ENCODE data around the gene PTPRA. TPM values are rescaled to one million over a fixed set of nuclear protein-coding genes. Genes with fewer than 3 reads are reported as not detected.

PTPRA gene
- total and polyA plus RNA-seq, 2 of the 13 experiments (the other 11 are each of a cell fraction or from before 2014, with no cell fraction given): 47.2 to 127 TPM

- H3K4me3 ChIP-seq (replicated peaks in 1 of 3; ENCODE audit: insufficient read depth in 1 of 3, low read depth in 2 of 3, low read length in 3 of 3): no peak overlapping the region
- no peak for TF ChIP-seq NFRKB (IDR thresholded peaks at IDR 0.05)
- TF ChIP-seq TBP (CRISPR knock-in tag; IDR thresholded peaks at IDR 0.05): no peak
- TF ChIP-seq ZNF292 (CRISPR knock-in tag; IDR thresholded peaks at IDR 0.05; ENCODE audit: borderline replicate concordance, low read depth): no peak
- TF ChIP-seq TP53 (CRISPR knock-in tag; conservative IDR thresholded peaks at IDR 0.05): no peak
- no peak for TF ChIP-seq PAF1 (CRISPR knock-in tag; IDR thresholded peaks at IDR 0.05)
- TF ChIP-seq ZNF800 (CRISPR knock-in tag; IDR thresholded peaks at IDR 0.05): no peak
- no peak for TF ChIP-seq ZSCAN12 (CRISPR knock-in tag; IDR thresholded peaks at IDR 0.05)
- no peak for TF ChIP-seq ZFP36L2 (CRISPR knock-in tag; IDR thresholded peaks at IDR 0.05)
- TF ChIP-seq KLF13 (CRISPR knock-in tag; IDR thresholded peaks at IDR 0.05): no peak
- TF ChIP-seq ZNF546 (CRISPR knock-in tag; conservative IDR thresholded peaks at IDR 0.05): no peak
- TF ChIP-seq NR1H2 (CRISPR knock-in tag; IDR thresholded peaks at IDR 0.05; ENCODE audit: borderline replicate concordance, low read depth): no peak
- TF ChIP-seq SKIL (CRISPR knock-in tag; IDR thresholded peaks at IDR 0.05; ENCODE audit: borderline replicate concordance): no peak
- no peak for TF ChIP-seq AKAP8 (CRISPR knock-in tag; IDR thresholded peaks at IDR 0.05)
- no peak for TF ChIP-seq ZNF343 (CRISPR knock-in tag; IDR thresholded peaks at IDR 0.05)
- TF ChIP-seq ZBTB34 (CRISPR knock-in tag; IDR thresholded peaks at IDR 0.05): no peak
- no peak for TF ChIP-seq SNAPC2 (CRISPR knock-in tag; IDR thresholded peaks at IDR 0.05)
- TF ChIP-seq ATF7 (IDR thresholded peaks at IDR 0.05): no peak
- TF ChIP-seq ATF7 (CRISPR knock-in tag; IDR thresholded peaks at IDR 0.05): no peak
- no peak for TF ChIP-seq ZNF12 (CRISPR knock-in tag; IDR thresholded peaks at IDR 0.05)
- no peak for TF ChIP-seq E2F5 (CRISPR knock-in tag; conservative IDR thresholded peaks at IDR 0.05)
- TF ChIP-seq ZNF564 (CRISPR knock-in tag; IDR thresholded peaks at IDR 0.05): no peak
- in situ Hi-C loops (cut with HindIII; ENCODE audit: extremely low pct_ligation_motif_present, low pct_unique_long_range_greater_than_20kb) (no loop called here), intact Hi-C loops (cut with micrococcal nuclease; ENCODE audit: unreplicated experiment) (no loop called here)
- FAIRE-seq (no peak), ATAC-seq (no peak), DNase-seq (ENCODE audit: low spot score) (no peak)
- no TSS peak for BruUV-seq (replicated peaks)
- WGBS (ENCODE audit: low lambda C conversion rate): 92% methylated on average over 2 of the region's 2 CpGs
- H3K36me3 ChIP-seq (replicated peaks in 1 of 2; ENCODE audit: control insufficient read depth in 1 of 2, insufficient read depth in 2 of 2, low read length in 2 of 2): peaks cover 4 to 6% of the 10 kb centered on the region in 2 experiments; a peak in 3 of 5 replicates
- no peak overlapping the region for H3K9ac ChIP-seq (ENCODE audit: insufficient read depth, low read depth, low read length)
- ChIA-PET POLR2A (no interaction called here), CTCF (ENCODE audit: low intra/inter-chr PET ratio, low total read pairs) (no interaction called here)
- H3K27me3 ChIP-seq (ENCODE audit: control insufficient read depth in 1 of 2, insufficient read depth in 2 of 2, low read length in 2 of 2): no peaks in the 10 kb centered on the region
- no peak overlapping the region for H3K27ac ChIP-seq (ENCODE audit: extremely low read length, insufficient read depth, low read length)
- H2AFZ ChIP-seq (ENCODE audit: low read length): no peak overlapping the region
- no peaks in the 10 kb centered on the region for H3K4me1 ChIP-seq (ENCODE audit: insufficient read depth, low read length)
- H3K9me3 ChIP-seq (ENCODE audit: low read length): no peaks in the 10 kb centered on the region
- H4K20me1 ChIP-seq (ENCODE audit: insufficient read depth, low read length): no peaks in the 10 kb centered on the region
- no peaks in the 10 kb centered on the region for H3K79me2 ChIP-seq (ENCODE audit: insufficient read depth, low read length)
- H3K4me2 ChIP-seq (ENCODE audit: low read depth, low read length): no peak overlapping the region
These were observed 14.7 kb upstream of the PTPRA start for GRCh38 chr20:2858591-2858990.
